ENCODE measurements around the gene CLEC4A. TPM values are rescaled to one million over a fixed set of nuclear protein-coding genes. Genes with fewer than 3 reads are reported as not detected.

The CLEC4A gene
- polyA plus RNA-seq (2012; ENCODE audit: insufficient read depth, insufficient read length, low read depth), result 2.9 TPM

- H3K9me3 ChIP-seq, result no peaks in the 10 kb centered on the region
- no peak within 1 kb of the TSS for H3K4me3 ChIP-seq (ENCODE audit: low read depth, low read length)
These were observed at the start of gene CLEC4A for GRCh38 chr12:8123124-8123912. Gene CLEC4A, plus strand, starts transcription at chr12:8123617. Its CDS starts 262 bp downstream, at chr12:8123879.

GRCh38 chr12:8075935-8076334 is 47.5 kb upstream of the CLEC4A start:
- H3K4me1 ChIP-seq, result peaks cover 15% of the 10 kb centered on the region
- no peak overlapping the region for H3K4me3 ChIP-seq (ENCODE audit: low read depth, low read length)
- H3K9me3 ChIP-seq, result no peaks in the 10 kb centered on the region
- no peaks in the 10 kb centered on the region for H3K36me3 ChIP-seq
- DNase-seq, result no peak
- no peak for TF ChIP-seq CTCF (IDR thresholded peaks at IDR 0.05; ENCODE audit: low read depth, low read length)
- no peaks in the 10 kb centered on the region for H3K27me3 ChIP-seq

More at GRCh38 chr12:8123124-8123912, at the start of gene CLEC4A:
- no peaks in the 10 kb centered on the region for H3K27me3 ChIP-seq
- H3K36me3 ChIP-seq, result no peaks in the 10 kb centered on the region
- no peak for DNase-seq
- H3K4me1 ChIP-seq, result peaks cover 3% of the 10 kb centered on the region; the same call in 1 of the 2 replicates
- no peak for TF ChIP-seq CTCF (IDR thresholded peaks at IDR 0.05; ENCODE audit: low read depth, low read length)

- TF ChIP-seq CTCF (IDR thresholded peaks at IDR 0.05; ENCODE audit: low read depth, low read length), result no peak
- no peaks in the 10 kb centered on the region for H3K27me3 ChIP-seq
- H3K9me3 ChIP-seq, result no peaks in the 10 kb centered on the region
- DNase-seq, result no peak
- H3K36me3 ChIP-seq, result no peaks in the 10 kb centered on the region
- no peak overlapping the region for H3K4me3 ChIP-seq (ENCODE audit: low read depth, low read length)
- peaks cover 15% of the 10 kb centered on the region for H3K4me1 ChIP-seq
These were observed 47.1 kb upstream of the CLEC4A start for GRCh38 chr12:8076366-8076765.

GRCh38 chr12:8077207-8077606 is 46.2 kb upstream of the CLEC4A start:
- Histone ChIP-seq H3K4me1 (peaks cover 15% of the 10 kb centered on the region), H3K9me3 (no peaks in the 10 kb centered on the region), H3K4me3 (ENCODE audit: low read depth, low read length) (no peak overlapping the region), H3K36me3 (no peaks in the 10 kb centered on the region), H3K27me3 (no peaks in the 10 kb centered on the region)
- DNase-seq, result peak; percentile 49
- TF ChIP-seq CTCF (IDR thresholded peaks at IDR 0.05; ENCODE audit: low read depth, low read length), result no peak

GRCh38 chr12:8078398-8078797 is 45.0 kb upstream of the CLEC4A start:
- peak; percentile 66 for DNase-seq
- no peaks in the 10 kb centered on the region for H3K36me3 ChIP-seq
- peaks cover 15% of the 10 kb centered on the region for H3K4me1 ChIP-seq
- H3K9me3 ChIP-seq, result no peaks in the 10 kb centered on the region
- H3K4me3 ChIP-seq (ENCODE audit: low read depth, low read length), result no peak overlapping the region
- H3K27me3 ChIP-seq, result no peaks in the 10 kb centered on the region
- TF ChIP-seq CTCF (IDR thresholded peaks at IDR 0.05; ENCODE audit: low read depth, low read length), result peak; percentile 61

- H3K9me3 ChIP-seq, result no peaks in the 10 kb centered on the region
- H3K4me3 ChIP-seq (ENCODE audit: low read depth, low read length), result no peak overlapping the region
- H3K36me3 ChIP-seq, result no peaks in the 10 kb centered on the region; the same call in 1 of the 2 replicates
- peaks cover 15% of the 10 kb centered on the region for H3K4me1 ChIP-seq
- no peak for DNase-seq
- no peaks in the 10 kb centered on the region for H3K27me3 ChIP-seq
- TF ChIP-seq CTCF (IDR thresholded peaks at IDR 0.05; ENCODE audit: low read depth, low read length), result no peak
These were observed 44.5 kb upstream of the CLEC4A start for GRCh38 chr12:8078916-8079315.
